ENCODE results near the gene HSDL1.
"Not testable (repeated sequence)": the region's sequence is repeated elsewhere in the genome, so short reads cannot be mapped to it uniquely, and the experiment has no call there.

Gene HSDL1

GRCh38 chr16:84116720-84117493 lies 28.1 kb downstream of the HSDL1 start, which contains the start of gene MBTPS1:
Gene MBTPS1, minus strand, starts transcription at chr16:84116942. Its CDS starts 15,159 bp downstream, at chr16:84101783.
- peak; percentile 99 for DNase-seq (ENCODE audit: low read depth)
- TF ChIP-seq, protein P1, sequence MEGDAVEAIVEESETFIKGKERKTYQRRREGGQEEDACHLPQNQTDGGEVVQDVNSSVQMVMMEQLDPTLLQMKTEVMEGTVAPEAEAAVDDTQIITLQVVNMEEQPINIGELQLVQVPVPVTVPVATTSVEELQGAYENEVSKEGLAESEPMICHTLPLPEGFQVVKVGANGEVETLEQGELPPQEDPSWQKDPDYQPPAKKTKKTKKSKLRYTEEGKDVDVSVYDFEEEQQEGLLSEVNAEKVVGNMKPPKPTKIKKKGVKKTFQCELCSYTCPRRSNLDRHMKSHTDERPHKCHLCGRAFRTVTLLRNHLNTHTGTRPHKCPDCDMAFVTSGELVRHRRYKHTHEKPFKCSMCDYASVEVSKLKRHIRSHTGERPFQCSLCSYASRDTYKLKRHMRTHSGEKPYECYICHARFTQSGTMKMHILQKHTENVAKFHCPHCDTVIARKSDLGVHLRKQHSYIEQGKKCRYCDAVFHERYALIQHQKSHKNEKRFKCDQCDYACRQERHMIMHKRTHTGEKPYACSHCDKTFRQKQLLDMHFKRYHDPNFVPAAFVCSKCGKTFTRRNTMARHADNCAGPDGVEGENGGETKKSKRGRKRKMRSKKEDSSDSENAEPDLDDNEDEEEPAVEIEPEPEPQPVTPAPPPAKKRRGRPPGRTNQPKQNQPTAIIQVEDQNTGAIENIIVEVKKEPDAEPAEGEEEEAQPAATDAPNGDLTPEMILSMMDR (conservative IDR thresholded peaks at IDR 0.05; ENCODE audit: low read depth, low read length) = no peak
- H3K4me3 ChIP-seq (ENCODE audit: low read depth, low read length) = peak within 1 kb of the TSS; percentile 97

DNA sequence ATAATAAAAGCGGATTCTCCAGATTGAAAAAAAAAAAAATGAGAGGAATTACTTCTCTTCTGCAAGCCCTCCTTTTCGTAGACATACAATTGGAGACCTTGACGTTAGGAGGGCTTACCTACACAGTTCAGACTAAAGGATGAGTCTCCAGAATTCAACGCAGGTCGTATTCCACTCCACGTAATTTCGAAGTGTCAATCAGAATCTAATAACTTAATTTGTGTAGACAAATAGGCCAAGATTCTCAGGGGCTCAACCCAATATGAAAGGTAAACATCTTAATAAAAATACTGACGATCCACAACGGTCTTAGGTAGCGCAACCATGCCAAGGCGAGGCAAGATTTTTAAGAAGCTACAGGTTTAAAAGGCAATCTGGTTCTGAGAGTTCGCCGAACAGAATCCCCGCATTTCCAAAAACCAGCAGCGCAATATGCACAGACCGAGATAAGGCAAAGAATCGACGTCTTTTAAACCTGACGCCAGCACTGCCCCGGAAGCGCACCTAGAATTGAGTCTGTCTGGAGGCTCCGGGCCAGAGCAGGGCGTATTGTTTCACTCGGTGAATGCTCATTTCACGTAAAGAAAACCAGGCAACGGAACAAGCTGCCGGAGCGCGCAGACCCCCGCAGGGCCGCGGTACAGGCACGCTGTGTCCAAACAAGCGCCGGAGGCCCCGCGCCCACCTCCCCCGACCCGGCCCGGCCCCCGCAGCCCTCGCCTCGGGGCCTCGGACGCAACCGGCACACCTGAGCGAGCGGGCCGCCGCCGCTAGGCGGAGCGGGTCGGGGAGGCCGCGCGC lies 28.9 kb downstream of the HSDL1 start:
- DNase-seq (ENCODE audit: low read depth) = peak; percentile 60
- TF ChIP-seq, protein P1 (conservative IDR thresholded peaks at IDR 0.05; ENCODE audit: low read depth, low read length) = no peak
- peak overlapping the region; percentile 97 for H3K4me3 ChIP-seq (ENCODE audit: low read depth, low read length)

GRCh38 chr16:84111949-84112348 lies 33.0 kb downstream of the HSDL1 start:
- not testable (repeated sequence) for DNase-seq (ENCODE audit: low read depth); H3K4me3 ChIP-seq (ENCODE audit: low read depth, low read length)

DNA sequence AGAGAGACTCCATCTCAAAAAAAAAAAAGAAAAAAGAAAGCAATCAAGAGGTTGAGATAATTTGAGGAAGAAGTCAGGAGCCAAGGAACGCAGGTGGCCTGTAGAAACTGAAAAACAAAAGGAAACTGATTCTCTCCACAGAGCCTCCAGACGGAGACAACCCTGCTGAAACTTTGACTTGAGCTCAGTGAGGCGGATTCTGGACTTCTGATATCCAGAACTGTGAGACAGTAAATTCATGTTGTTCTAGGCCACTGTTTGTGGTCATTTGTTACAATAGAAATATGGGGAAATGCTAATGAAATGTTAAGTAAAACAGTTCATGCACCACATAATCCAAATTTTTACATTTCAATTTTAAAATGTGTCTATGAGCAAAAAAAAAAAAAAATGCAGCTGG lies 33.5 kb downstream of the HSDL1 start:
- TF ChIP-seq, protein P1 (conservative IDR thresholded peaks at IDR 0.05; ENCODE audit: low read depth, low read length) = no peak
- no peak overlapping the region for H3K4me3 ChIP-seq (ENCODE audit: low read depth, low read length)

GRCh38 chr16:84110527-84110926 lies 34.5 kb downstream of the HSDL1 start:
- TF ChIP-seq, protein P1 (conservative IDR thresholded peaks at IDR 0.05; ENCODE audit: low read depth, low read length) = no peak
- H3K4me3 ChIP-seq (ENCODE audit: low read depth, low read length) = no peak overlapping the region
- no peak for DNase-seq (ENCODE audit: low read depth)

More for the DNA sequence above, 33.5 kb downstream of the HSDL1 start:
- DNase-seq (ENCODE audit: low read depth) = no peak

GRCh38 chr16:84109598-84110335 lies 35.2 kb downstream of the HSDL1 start:
- no peak overlapping the region for H3K4me3 ChIP-seq (ENCODE audit: low read depth, low read length)
- no peak for DNase-seq (ENCODE audit: low read depth)
- TF ChIP-seq, protein P1 (conservative IDR thresholded peaks at IDR 0.05; ENCODE audit: low read depth, low read length) = no peak

GRCh38 chr16:84107921-84108320 lies 37.1 kb downstream of the HSDL1 start:
- TF ChIP-seq, protein P1 (conservative IDR thresholded peaks at IDR 0.05; ENCODE audit: low read depth, low read length) = no peak
- no peak for DNase-seq (ENCODE audit: low read depth)
- H3K4me3 ChIP-seq (ENCODE audit: low read depth, low read length) = no peak overlapping the region

Data from choroid plexus epithelial cell (primary cell).